ENCODE results near the gene LRCH1.

The LRCH1 gene

DNA sequence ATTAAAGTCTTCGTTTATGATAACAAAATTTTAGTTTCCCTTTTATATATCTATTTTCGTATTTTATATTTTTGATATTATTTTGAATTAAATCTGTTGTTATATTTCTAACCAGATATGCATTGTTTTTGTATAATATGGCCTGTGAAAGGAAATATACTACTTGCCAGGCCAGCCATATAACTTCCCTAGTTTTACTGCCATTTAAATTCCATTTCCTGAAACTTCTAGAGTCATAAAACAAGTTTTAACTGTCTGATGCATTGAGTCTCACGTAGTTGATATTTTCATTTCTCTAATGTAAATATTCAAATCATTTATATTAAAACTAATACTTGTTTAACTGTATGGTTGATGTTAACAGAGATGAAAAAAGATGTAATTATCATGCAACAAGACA, 230.5 kb downstream of the LRCH1 start:
- TF ChIP-seq, protein P1, sequence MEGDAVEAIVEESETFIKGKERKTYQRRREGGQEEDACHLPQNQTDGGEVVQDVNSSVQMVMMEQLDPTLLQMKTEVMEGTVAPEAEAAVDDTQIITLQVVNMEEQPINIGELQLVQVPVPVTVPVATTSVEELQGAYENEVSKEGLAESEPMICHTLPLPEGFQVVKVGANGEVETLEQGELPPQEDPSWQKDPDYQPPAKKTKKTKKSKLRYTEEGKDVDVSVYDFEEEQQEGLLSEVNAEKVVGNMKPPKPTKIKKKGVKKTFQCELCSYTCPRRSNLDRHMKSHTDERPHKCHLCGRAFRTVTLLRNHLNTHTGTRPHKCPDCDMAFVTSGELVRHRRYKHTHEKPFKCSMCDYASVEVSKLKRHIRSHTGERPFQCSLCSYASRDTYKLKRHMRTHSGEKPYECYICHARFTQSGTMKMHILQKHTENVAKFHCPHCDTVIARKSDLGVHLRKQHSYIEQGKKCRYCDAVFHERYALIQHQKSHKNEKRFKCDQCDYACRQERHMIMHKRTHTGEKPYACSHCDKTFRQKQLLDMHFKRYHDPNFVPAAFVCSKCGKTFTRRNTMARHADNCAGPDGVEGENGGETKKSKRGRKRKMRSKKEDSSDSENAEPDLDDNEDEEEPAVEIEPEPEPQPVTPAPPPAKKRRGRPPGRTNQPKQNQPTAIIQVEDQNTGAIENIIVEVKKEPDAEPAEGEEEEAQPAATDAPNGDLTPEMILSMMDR (IDR thresholded peaks at IDR 0.05; ENCODE audit: low read depth, low read length, missing control alignments): no peak
- no peaks in the 10 kb centered on the region for H3K27me3 ChIP-seq (replicated peaks)
- H3K4me3 ChIP-seq (ENCODE audit: low read depth, low read length): no peak overlapping the region
- no peak overlapping the region for H3K27ac ChIP-seq
- DNase-seq: no peak
- peaks cover 32% of the 10 kb centered on the region for H3K36me3 ChIP-seq (replicated peaks)
- in situ Hi-C loops (cut with HindIII; ENCODE audit: low pct_ligation_motif_present, low sequenced_read_pairs): no loop called here

DNA sequence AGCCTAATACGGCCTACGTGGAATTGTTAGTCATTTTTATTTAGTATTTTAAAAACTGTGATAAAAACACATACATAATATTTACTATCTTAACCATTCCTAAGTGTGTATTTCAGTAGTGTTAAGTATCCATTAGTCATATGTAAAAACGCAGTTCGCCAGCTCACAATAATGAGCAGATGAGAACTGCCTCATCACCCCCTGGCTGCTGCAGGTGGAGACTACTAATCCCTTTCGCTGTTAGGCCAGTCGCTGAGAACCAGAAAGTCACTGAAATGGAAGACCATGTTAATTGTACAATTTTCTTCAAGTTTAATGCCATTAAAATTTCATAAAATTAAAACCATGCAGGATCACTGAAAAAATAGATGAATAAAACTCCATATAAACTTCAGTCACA, 242.4 kb downstream of the LRCH1 start:
- no peak overlapping the region for H3K27ac ChIP-seq
- in situ Hi-C loops (cut with HindIII; ENCODE audit: low pct_ligation_motif_present, low sequenced_read_pairs): no loop called here
- H3K36me3 ChIP-seq (replicated peaks): peaks cover 5% of the 10 kb centered on the region
- no peak for DNase-seq
- H3K27me3 ChIP-seq (replicated peaks): no peaks in the 10 kb centered on the region
- H3K4me3 ChIP-seq (ENCODE audit: low read depth, low read length): no peak overlapping the region
- TF ChIP-seq, protein P1 (IDR thresholded peaks at IDR 0.05; ENCODE audit: low read depth, low read length, missing control alignments): peak; percentile 7

DNA sequence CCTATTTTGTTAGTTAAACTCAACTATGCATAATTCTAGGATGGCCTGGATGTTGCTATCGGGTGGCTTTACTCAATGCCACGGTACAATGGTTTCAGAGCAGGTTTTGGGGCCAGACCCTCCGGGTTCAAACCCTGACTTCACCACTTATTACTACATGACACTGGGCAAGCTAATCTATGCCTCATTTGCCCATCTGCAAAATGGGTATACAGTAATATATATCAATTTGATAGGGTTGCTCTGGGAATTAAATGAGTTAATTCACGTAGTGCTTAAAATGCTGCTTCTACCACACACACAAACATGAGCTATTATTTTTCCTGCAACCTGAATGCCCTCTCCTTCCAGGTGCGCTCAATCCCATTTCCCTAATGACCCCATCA, 243.2 kb downstream of the LRCH1 start:
- peak overlapping the region; percentile 84 for H3K27ac ChIP-seq
- in situ Hi-C loops (cut with HindIII; ENCODE audit: low pct_ligation_motif_present, low sequenced_read_pairs): no loop called here
- TF ChIP-seq, protein P1 (IDR thresholded peaks at IDR 0.05; ENCODE audit: low read depth, low read length, missing control alignments): no peak

DNA sequence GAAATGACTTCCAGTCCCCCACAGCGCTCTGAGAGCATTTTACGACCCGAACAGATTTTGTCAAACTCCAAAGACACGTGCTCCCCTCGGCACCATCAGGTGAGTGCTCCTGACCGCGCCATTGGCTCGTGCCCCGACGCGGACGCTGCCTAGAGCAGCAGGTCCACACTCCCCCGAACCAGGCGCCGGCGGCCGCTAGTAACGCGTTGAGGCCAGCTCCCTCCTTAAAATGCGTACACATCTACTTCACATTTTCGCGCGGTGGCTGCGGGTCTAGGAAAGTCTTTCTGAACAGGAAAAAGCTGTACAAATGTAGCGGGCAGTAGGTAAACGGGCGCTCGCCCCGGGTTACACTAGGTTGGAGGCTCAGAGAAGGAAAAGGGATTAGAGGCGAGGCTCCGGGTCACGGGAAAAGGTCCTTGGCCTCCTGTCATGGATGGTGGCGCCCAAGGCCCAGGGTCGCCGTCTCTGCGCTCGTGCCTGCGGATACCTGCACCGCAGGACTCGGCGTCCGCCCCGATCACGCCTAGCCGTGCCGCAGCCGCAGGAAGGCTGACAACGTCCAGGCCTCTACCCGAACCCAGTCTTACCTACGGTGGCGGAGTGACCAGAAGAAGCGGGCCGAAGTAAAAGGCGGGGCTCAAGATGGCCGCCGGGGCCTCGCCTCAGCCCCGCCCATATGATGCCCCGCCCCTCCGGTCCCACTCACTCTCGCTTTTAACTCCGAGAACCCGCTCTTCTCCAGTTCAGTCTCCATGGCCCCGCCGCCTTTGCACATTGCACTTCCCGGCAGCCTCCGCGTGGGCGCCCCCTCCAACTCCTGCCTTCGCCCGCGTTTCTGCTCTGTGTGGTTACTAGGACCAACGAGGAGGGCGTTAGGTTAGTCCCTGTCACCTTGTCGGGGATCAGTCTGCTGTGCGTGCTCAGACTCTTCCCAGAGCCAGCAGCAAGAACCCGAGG, 243.8 kb downstream of the LRCH1 start, which contains the start of gene ESD:
Gene ESD, minus strand, starts transcription at position 647 of the 960 bp plus-strand sequence. CDS start 5,748 bp downstream, outside the sequence.
- Histone ChIP-seq H3K36me3 (replicated peaks) (no peaks in the 10 kb centered on the region), H3K4me3 (ENCODE audit: low read depth, low read length) (peak within 1 kb of the TSS; percentile 91), H3K27ac (peak within 1 kb of the TSS; percentile 84), H3K27me3 (replicated peaks) (no peaks in the 10 kb centered on the region)
- in situ Hi-C loops (cut with HindIII; ENCODE audit: low pct_ligation_motif_present, low sequenced_read_pairs): no loop called here
- TF ChIP-seq, protein P1 (IDR thresholded peaks at IDR 0.05; ENCODE audit: low read depth, low read length, missing control alignments): no peak
- DNase-seq: peak; percentile 93

More for the DNA sequence above, 243.2 kb downstream of the LRCH1 start:
- no peak for DNase-seq
- Histone ChIP-seq H3K4me3 (ENCODE audit: low read depth, low read length) (peak overlapping the region; percentile 91), H3K36me3 (replicated peaks) (no peaks in the 10 kb centered on the region), H3K27me3 (replicated peaks) (no peaks in the 10 kb centered on the region)

DNA sequence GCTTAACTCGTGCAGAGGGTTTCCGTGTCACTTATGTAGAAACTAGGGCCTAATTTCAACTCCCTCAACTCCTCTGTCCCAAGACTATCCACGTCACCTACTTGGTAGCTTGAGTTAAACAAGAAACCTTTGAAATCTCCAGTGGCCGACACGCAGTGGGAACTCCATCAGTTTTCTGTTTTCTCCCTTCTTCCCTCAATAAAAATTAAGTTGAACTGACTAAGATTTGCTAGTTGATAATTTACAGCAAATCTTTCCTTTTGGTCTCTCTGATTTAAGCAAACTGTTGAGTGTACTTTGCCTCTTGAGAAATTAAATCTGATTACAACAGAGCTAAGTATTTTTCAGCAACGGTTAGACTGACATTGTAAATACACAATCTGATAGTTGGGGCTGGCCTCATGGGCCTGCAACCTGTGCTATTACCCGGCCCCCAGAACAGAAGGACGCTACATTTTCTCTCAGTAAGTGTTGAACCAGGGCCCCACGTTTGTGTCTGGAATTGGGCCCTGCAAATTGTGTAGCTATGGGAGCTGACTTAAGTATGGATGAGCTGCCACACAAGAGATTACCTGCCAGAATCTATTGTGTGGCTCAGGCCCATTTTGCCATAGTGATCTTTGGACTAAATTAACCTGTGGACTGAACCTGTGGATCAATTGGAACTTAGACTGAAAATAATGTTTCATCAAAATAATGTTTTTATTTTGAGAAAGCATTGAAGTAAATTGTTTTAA, 244.7 kb downstream of the LRCH1 start:
- Histone ChIP-seq H3K36me3 (replicated peaks) (no peaks in the 10 kb centered on the region), H3K27me3 (replicated peaks) (no peaks in the 10 kb centered on the region), H3K4me3 (ENCODE audit: low read depth, low read length) (peak overlapping the region; percentile 91), H3K27ac (peak overlapping the region; percentile 84)
- no peak for DNase-seq
- TF ChIP-seq, protein P1 (IDR thresholded peaks at IDR 0.05; ENCODE audit: low read depth, low read length, missing control alignments): no peak
- in situ Hi-C loops (cut with HindIII; ENCODE audit: low pct_ligation_motif_present, low sequenced_read_pairs): no loop called here

Data from brain microvascular endothelial cell (primary cell).